GM12864 (cell line): ENCODE data around the gene PSD.

Experiments
- DNase-seq: peaks from one replicate; pipeline ENCODE4 v3.0.0-alpha.2; 2011; ENCODE audit warnings: low read depth
- H3K4me3 ChIP-seq: 2 replicates; pipeline ENCODE4 v1.5.1; 2011; ENCODE audit warnings: mild to moderate bottlenecking, low read depth, low read length, control low read depth
- CTCF ChIP-seq: IDR thresholded peaks from 2 replicates; pipeline ENCODE4 v1.5.1; 2011; ENCODE audit warnings: low read depth, mild to moderate bottlenecking, moderate library complexity, low read length, control low read depth, inconsistent platforms; ENCODE audit errors: missing control alignments

Gene PSD

GRCh38 chr10:102420181-102420713 is 1.7 kb upstream of the PSD start:
- no peak for TF ChIP-seq CTCF
- no peak for DNase-seq
- peak overlapping the region; percentile 73 for H3K4me3 ChIP-seq

GRCh38 chr10:102419269-102420180 is 940 bp upstream of the PSD start:
- peak overlapping the region; percentile 73 for H3K4me3 ChIP-seq
- no peak for DNase-seq
- no peak for TF ChIP-seq CTCF

- no peak for TF ChIP-seq CTCF
- DNase-seq, result no peak
- H3K4me3 ChIP-seq, result no peak overlapping the region
Observed at GRCh38 chr10:102416695-102417094, 1.9 kb downstream of the PSD start.

GRCh38 chr10:102416283-102416682 is 2.3 kb downstream of the PSD start:
- no peak overlapping the region for H3K4me3 ChIP-seq
- TF ChIP-seq CTCF, result no peak
- DNase-seq, result no peak

GRCh38 chr10:102414749-102415148 is 3.8 kb downstream of the PSD start:
- no peak for DNase-seq
- no peak for TF ChIP-seq CTCF
- H3K4me3 ChIP-seq, result no peak overlapping the region

- no peak overlapping the region for H3K4me3 ChIP-seq
- DNase-seq, result no peak
- no peak for TF ChIP-seq CTCF
Observed at GRCh38 chr10:102413806-102414561, 4.6 kb downstream of the PSD start.
